Ovary (tissue), 9 donors: ENCODE data around the gene AP4B1. TPM values are rescaled to one million over a fixed set of nuclear protein-coding genes. Genes with fewer than 3 reads are reported as not detected.

Source experiments
- DNase-seq, 5 donors: peaks; one replicate each; pipeline ENCODE4 v3.0.0-alpha.2; 2019 to 2020
- H3K27ac ChIP-seq, 2 donors: fragments of 200-600 bp; one replicate each; pipeline versions ENCODE4 v1.5.1 to v1.8.0; 2019 to 2022
- H3K27me3 ChIP-seq: fragments of 200-600 bp; one replicate; pipeline ENCODE4 v1.8.0; 2022
- H3K36me3 ChIP-seq: fragments of 200-600 bp; sonication (generic); one replicate; pipeline ENCODE4 v1.5.1; 2019
- H3K4me1 ChIP-seq: one replicate; pipeline ENCODE4 v1.8.1; 2013; ENCODE audit warnings: mild to moderate bottlenecking, moderate library complexity; ENCODE audit not compliant: insufficient read depth
- H3K4me3 ChIP-seq: fragments of 200-600 bp; sonication (generic); one replicate; pipeline ENCODE4 v1.5.1; 2017
- H3K9me3 ChIP-seq, 2 donors: fragments of 200-600 bp in 1 of 2; sonication (generic) in 1 of 2; one replicate each; pipeline versions ENCODE4 v1.5.1 to v1.8.1; 2013 to 2019; ENCODE audit warnings: mild to moderate bottlenecking in 1 of 2, moderate library complexity in 1 of 2
- CTCF ChIP-seq, 3 donors: fragments of 450-650 bp in 2 of 3; fragments of 200-600 bp in 1 of 3; IDR thresholded peaks; one replicate each; pipeline versions ENCODE4 v1.5.1 to v1.8.0; 2016 to 2022; ENCODE audit warnings: antibody characterized with exemption in 3 of 3, mild to moderate bottlenecking in 1 of 3
- EP300 ChIP-seq: sonication (generic); formaldehyde crosslinking; IDR thresholded peaks from one replicate; pipeline ENCODE4 v1.6.1; 2017; ENCODE audit warnings: antibody characterized with exemption
- POLR2A ChIP-seq: fragments of 450-650 bp; IDR thresholded peaks from one replicate; pipeline ENCODE4 v1.6.1; 2017; ENCODE audit warnings: antibody characterized with exemption, mild to moderate bottlenecking, moderate library complexity
- WGBS, 3 donors: extraction: QIAGEN DNeasy Blood & Tissue Kit in 1 of 3; methylation state at CpG; one replicate each; pipeline versions ENCODE4 v1.1.5 to v1.1.7; 2013 to 2017; 5-methylcytosine and 5-hydroxymethylcytosine counted together
- intact Hi-C, 4 donors: fragments of 100-400 bp; cut with DNase I; formaldehyde crosslinking; loops; one replicate each; pipeline versions ENCODE4 v1.11.0 to v1.15.1; 2022 to 2023
- polyA plus RNA-seq, 2 donors: library from polyadenylated mRNA; stranded (reverse); fragments of 200-250 nt in 1 of 2; fragments of 350-450 nt in 1 of 2; fragmentation: Illumina TruSeq in 1 of 2; extraction: RNeasy Lipid Tissue Mini Kit (QIAGEN cat#74804) in 1 of 2; gene quantifications; one replicate each; pipeline ENCODE4 v1.2.3, GENCODE V29; 2013 to 2014
- total RNA-seq, 7 donors: library from RNA; depleted of rRNA in 2 of 7; stranded (reverse); fragments of >200 nt in 2 of 7; fragmentation: NEBNext Ultra II Directional in 3 of 7; extraction: Animal tissue kit (Norgen Biotek cat#: 25700) in 3 of 7; gene quantifications; one replicate each; pipeline versions ENCODE4 v1.1.0 to v1.2.4, GENCODE V29; 2016 to 2023
- donor health status: DM: no; HTN: no; CAD: no; lungs with moderate emphysema.
- donor health status: DM: no; HTN: no; CAD: no.
- donor health status: Bipolar disorder and iron deficiency.
- donor health status: DM: yes; HTN: yes; CAD: no.
- donor health status: DM: no; HTN: no; CAD: no.
- donor health status: DM: yes; HTN: yes; CAD: no.

The AP4B1 gene
- total and polyA plus RNA-seq, 9 donors, result 14.4 to 23.7 (median 16.9) TPM

DNA sequence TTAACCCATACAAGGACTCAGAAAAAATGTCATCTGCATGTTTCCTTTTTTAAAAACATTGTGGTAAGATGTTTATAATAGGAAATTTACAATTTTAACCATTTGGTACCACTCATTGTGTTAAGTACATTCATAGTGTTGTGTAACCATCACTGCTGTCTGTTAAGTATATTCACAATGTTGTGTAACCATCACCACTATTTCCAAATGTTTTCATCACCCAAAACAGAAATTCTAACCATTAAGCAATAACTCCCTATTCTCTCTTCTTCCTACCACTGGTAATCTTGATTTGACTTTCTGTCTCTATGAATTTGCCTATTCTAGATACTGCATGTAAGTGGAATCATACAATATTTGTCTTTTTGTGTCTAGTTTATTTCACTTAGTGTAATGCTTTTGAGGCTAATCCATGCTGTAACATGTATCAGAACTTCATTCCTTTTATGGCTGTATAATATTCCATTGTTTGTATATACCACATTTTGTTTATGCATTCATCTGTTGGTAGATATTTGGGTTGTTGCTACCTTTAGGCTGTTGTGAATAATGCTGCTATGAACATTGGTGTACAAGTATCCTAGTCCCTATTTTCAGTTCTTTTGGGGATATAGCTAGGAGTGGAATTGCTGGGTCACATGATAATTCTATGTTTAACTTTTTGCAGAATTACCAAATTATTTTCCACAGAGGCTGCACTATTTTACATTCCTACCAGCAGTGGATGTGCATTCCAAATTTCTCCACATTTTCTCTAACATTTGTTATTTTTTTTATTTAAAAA is 38.6 kb upstream of the AP4B1 start:
- Histone ChIP-seq H3K27ac (no peak overlapping the region), H3K4me1 (peaks cover 10% of the 10 kb centered on the region), H3K36me3 (no peaks in the 10 kb centered on the region), H3K4me3 (no peak overlapping the region), H3K27me3 (no peaks in the 10 kb centered on the region), H3K9me3 (no peaks in the 10 kb centered on the region)
- no peak for TF ChIP-seq CTCF (IDR thresholded peaks at IDR 0.05)
- no peak for TF ChIP-seq POLR2A
- no peak for TF ChIP-seq EP300
- intact Hi-C loops, result no loop called here
- DNase-seq, result no peak

DNA sequence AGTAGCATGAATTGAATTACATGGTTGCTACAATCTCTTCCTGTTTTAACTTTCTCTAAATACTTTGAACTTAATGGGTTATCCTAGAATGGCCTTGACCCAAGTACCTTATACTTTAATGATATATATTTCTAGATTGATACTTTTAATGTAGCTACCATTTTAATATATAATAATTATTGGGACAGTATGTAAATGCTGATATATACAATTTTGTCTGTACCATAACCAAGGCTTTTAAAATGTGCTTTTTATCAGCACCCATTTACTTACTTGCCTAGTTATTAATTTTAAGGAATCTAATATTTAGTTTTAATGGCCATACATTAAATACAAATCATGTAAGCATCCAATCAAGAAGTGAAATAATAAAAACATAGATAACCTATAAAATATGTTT is 37.9 kb upstream of the AP4B1 start:
- intact Hi-C loops, result no loop called here

DNA sequence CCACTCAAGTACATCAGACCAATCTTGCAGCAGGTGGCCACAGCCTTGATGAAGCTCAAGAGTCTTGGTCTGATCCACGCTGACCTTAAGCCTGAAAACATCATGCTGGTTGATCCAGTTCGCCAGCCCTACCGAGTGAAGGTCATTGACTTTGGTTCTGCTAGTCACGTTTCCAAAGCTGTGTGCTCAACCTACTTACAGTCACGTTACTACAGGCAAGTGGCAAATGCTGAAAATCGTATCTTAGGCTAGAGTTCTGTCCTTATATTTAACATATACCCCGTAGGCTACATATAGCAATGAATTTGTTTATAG is 36.6 kb upstream of the AP4B1 start:
- no peak for DNase-seq

More for the DNA sequence above, 37.9 kb upstream of the AP4B1 start:
- no peak for DNase-seq
- H3K4me1 ChIP-seq, result peaks cover 8% of the 10 kb centered on the region
- H3K36me3 ChIP-seq, result no peaks in the 10 kb centered on the region
- no peak overlapping the region for H3K27ac ChIP-seq
- no peak overlapping the region for H3K4me3 ChIP-seq
- H3K9me3 ChIP-seq, result no peaks in the 10 kb centered on the region
- TF ChIP-seq EP300, result no peak
- H3K27me3 ChIP-seq, result no peaks in the 10 kb centered on the region

GRCh38 chr1:113940365-113941244 is 36.0 kb upstream of the AP4B1 start:
- intact Hi-C loops, result no loop called here
- 71 to 78% (median 76%) methylated on average over 16 of the region's 16 CpGs for WGBS, 3 donors
- DNase-seq, result no peak
- H3K9me3 ChIP-seq, result no peaks in the 10 kb centered on the region
- H3K4me3 ChIP-seq, result no peak overlapping the region
- peaks cover 4% of the 10 kb centered on the region for H3K4me1 ChIP-seq
- H3K36me3 ChIP-seq, result no peaks in the 10 kb centered on the region
- no peaks in the 10 kb centered on the region for H3K27me3 ChIP-seq
- no peak overlapping the region for H3K27ac ChIP-seq
- TF ChIP-seq POLR2A, result no peak

More for the DNA sequence above, 36.6 kb upstream of the AP4B1 start:
- TF ChIP-seq POLR2A, result no peak
- no peak for TF ChIP-seq CTCF (IDR thresholded peaks at IDR 0.05)
- no peak for TF ChIP-seq EP300
- Histone ChIP-seq H3K36me3 (no peaks in the 10 kb centered on the region), H3K27me3 (no peaks in the 10 kb centered on the region), H3K4me3 (no peak overlapping the region), H3K4me1 (peaks cover 6% of the 10 kb centered on the region), H3K9me3 (no peaks in the 10 kb centered on the region), H3K27ac (no peak overlapping the region)
- intact Hi-C loops, result no loop called here
- WGBS, 3 donors, result 76 to 87% (median 77%) methylated on average over 7 of the region's 7 CpGs

GRCh38 chr1:113938192-113938591 is 33.6 kb upstream of the AP4B1 start:
- 74 to 90% (median 80%) methylated on average over 5 of the region's 5 CpGs for WGBS, 3 donors
- no peak for DNase-seq
- TF ChIP-seq CTCF (IDR thresholded peaks at IDR 0.05) (no peak), EP300 (no peak), POLR2A (no peak)
- intact Hi-C loops, result no loop called here
- Histone ChIP-seq H3K4me3 (no peak overlapping the region), H3K27me3 (no peaks in the 10 kb centered on the region), H3K27ac (no peak overlapping the region), H3K9me3 (no peaks in the 10 kb centered on the region), H3K4me1 (peaks cover 8% of the 10 kb centered on the region), H3K36me3 (no peaks in the 10 kb centered on the region)
